CD4-positive, alpha-beta memory T cell (primary cell): ENCODE data around the gene FEV. TPM values are rescaled to one million over a fixed set of nuclear protein-coding genes. Genes with fewer than 3 reads are reported as not detected.

Experiments used
- CTCF ChIA-PET: fragments of 350-600 bp; sonication (Branson Sonifier 250); formaldehyde crosslinking; loops from one replicate; lab custom pipeline; 2021; ENCODE audit warnings: inconsistent platforms; ENCODE audit not compliant: partially characterized antibody; lab: Charles Lee
- POLR2A ChIA-PET: fragments of 350-600 bp; sonication (Branson Sonifier 250); formaldehyde crosslinking; loops from one replicate; lab custom pipeline; 2021; ENCODE audit not compliant: partially characterized antibody; lab: Charles Lee
- DNase-seq, 5 donors: peaks; one replicate each; pipeline versions ENCODE4 v3.0.0 to v3.0.0-alpha.2; 2020 to 2022; ENCODE audit warnings: mixed read lengths in 1 of 5
- H3K27ac ChIP-seq: one replicate; pipeline ENCODE4 v1.7.0; 2013; ENCODE audit warnings: low read depth, low read length
- H3K27me3 ChIP-seq: 2 replicates; pipeline ENCODE4 v1.7.0; 2013; ENCODE audit warnings: mild to moderate bottlenecking, low read length, moderate library complexity; ENCODE audit not compliant: insufficient read depth
- H3K36me3 ChIP-seq: 2 replicates; pipeline ENCODE4 v1.7.0; 2013; ENCODE audit warnings: mild to moderate bottlenecking, low read length, moderate library complexity; ENCODE audit not compliant: insufficient read depth
- H3K4me1 ChIP-seq: 2 replicates; pipeline ENCODE4 v1.7.0; 2013; ENCODE audit warnings: mild to moderate bottlenecking, low read length, moderate library complexity; ENCODE audit not compliant: insufficient read depth
- H3K4me3 ChIP-seq, 2 donors: one replicate each; pipeline ENCODE4 v1.7.0; 2013; ENCODE audit warnings: low read length in 2 of 2, mild to moderate bottlenecking in 1 of 2
- H3K9me3 ChIP-seq, 2 donors: one replicate each; pipeline ENCODE4 v1.7.0; 2013; ENCODE audit warnings: low read length in 2 of 2, control low read depth in 1 of 2; ENCODE audit not compliant: control insufficient read depth in 1 of 2
- H3K27ac Mint-ChIP-seq, 7 donors: one replicate each; pipeline ENCODE4 v1.8.0; 2020 to 2021; ENCODE audit warnings: mixed read lengths in 7 of 7, mild to moderate bottlenecking in 6 of 7, inconsistent platforms in 3 of 7, moderate library complexity in 3 of 7
- H3K27me3 Mint-ChIP-seq, 2 donors: one replicate each; pipeline ENCODE4 v1.8.0; 2020 to 2021; ENCODE audit warnings: mixed read lengths in 2 of 2
- H3K36me3 Mint-ChIP-seq, 2 donors: one replicate each; pipeline ENCODE4 v1.8.0; 2020 to 2021; ENCODE audit warnings: mixed read lengths in 2 of 2, inconsistent platforms in 1 of 2, mild to moderate bottlenecking in 1 of 2
- H3K4me1 Mint-ChIP-seq, 4 donors: one replicate each; pipeline ENCODE4 v1.8.0; 2020 to 2021; ENCODE audit warnings: mixed read lengths in 4 of 4, mild to moderate bottlenecking in 1 of 4
- H3K4me3 Mint-ChIP-seq, 8 donors: one replicate each; pipeline ENCODE4 v1.8.0; 2020 to 2021; ENCODE audit warnings: mixed read lengths in 8 of 8, mild to moderate bottlenecking in 7 of 8, moderate library complexity in 6 of 8, inconsistent platforms in 3 of 8
- H3K9me3 Mint-ChIP-seq, 8 donors: one replicate each; pipeline ENCODE4 v1.8.0; 2020 to 2021; ENCODE audit warnings: mixed read lengths in 8 of 8, mild to moderate bottlenecking in 5 of 8, inconsistent platforms in 3 of 8, moderate library complexity in 1 of 8
- intact Hi-C: fragments of 100-400 bp; cut with micrococcal nuclease; formaldehyde crosslinking; loops from one replicate; pipeline ENCODE4 v1.15.1; 2023
- polyA plus RNA-seq, 2 donors: library from polyadenylated mRNA; unstranded; fragments of 300-500 nt; fragmentation: Illumina TruSeq; gene quantifications; one replicate each; pipeline ENCODE4 v1.2.3, GENCODE V29; 2021
- total RNA-seq, 2 experiments: library from RNA; stranded (reverse); gene quantifications; one replicate each; pipeline ENCODE4 v1.2.3, GENCODE V29; 2021

Gene FEV
- total and polyA plus RNA-seq, 4 experiments from 2014 or later, result not detected

DNA sequence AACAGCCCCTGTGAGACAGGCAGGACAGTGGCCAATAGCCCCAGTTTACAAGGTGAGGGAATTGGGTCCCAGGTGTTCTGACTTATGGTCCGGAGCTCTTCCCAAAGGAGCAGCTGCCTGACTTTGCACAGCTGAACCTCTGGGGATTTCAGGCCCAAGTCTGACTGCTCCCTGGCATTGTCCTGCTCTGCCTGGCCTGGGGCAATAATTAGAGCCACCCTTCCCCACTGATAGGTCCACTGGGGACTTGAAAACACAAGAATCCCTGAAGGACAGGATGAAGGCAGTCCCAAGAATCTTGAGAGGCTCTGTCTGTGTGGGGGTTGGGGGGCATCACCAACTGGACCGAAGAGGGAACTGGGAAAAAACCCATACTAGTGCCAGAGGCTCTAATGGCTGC is 3.7 kb upstream of the FEV start:
- Mint-ChIP-seq H3K4me1 (peaks cover 3 to 18% (median 10%) of the 10 kb centered on the region in 4 donors), H3K27ac (no peak overlapping the region), H3K36me3 (no peaks in the 10 kb centered on the region), H3K27me3 (peaks cover 67 to 71% of the 10 kb centered on the region in 2 donors), H3K9me3 (peaks cover 0 to 3% (median 0%) of the 10 kb centered on the region in 8 donors), H3K4me3 (no peak overlapping the region)
- H3K27ac ChIP-seq, result no peak overlapping the region
- no peak for DNase-seq
- no peaks in the 10 kb centered on the region for H3K9me3 ChIP-seq
- POLR2A ChIA-PET, result no interaction called here
- intact Hi-C loops, result no loop called here
- CTCF ChIA-PET, result interaction anchor here (1.1 to 1.4 kb wide), 2 partner anchors 9 to 112 kb away, joined by 3 to 7 read pairs; no protein-coding TSS in a partner anchor
- H3K4me3 ChIP-seq, result no peak overlapping the region
- peaks cover 20% of the 10 kb centered on the region for H3K4me1 ChIP-seq
- H3K27me3 ChIP-seq, result peaks cover 63% of the 10 kb centered on the region
- H3K36me3 ChIP-seq, result no peaks in the 10 kb centered on the region

DNA sequence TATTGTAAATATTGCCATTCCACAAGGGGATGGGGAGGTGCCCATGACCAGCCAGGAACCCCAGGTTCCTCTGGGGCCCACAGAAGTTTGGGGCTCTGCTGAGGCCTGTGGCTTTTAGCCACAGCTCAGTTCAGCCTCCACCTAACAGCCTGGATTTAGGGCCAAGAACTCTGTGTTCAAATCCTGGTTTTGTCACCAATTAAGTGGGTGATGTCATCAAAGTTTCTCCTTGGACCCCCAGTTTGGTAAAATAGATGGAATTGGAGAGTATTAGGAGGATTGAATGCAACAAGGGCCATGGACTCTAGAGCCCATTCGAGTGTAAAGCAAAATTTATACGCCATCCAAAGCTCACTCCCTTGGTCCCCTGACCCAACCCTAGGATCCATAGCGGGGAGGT is 3.2 kb upstream of the FEV start:
- Histone ChIP-seq H3K9me3 (no peaks in the 10 kb centered on the region), H3K27ac (no peak overlapping the region), H3K4me1 (peaks cover 17% of the 10 kb centered on the region), H3K27me3 (peaks cover 68% of the 10 kb centered on the region), H3K36me3 (no peaks in the 10 kb centered on the region), H3K4me3 (no peak overlapping the region)
- ChIA-PET POLR2A (no interaction called here), CTCF (interaction anchor here (1.1 to 1.4 kb wide), 2 partner anchors 8 to 112 kb away, joined by 3 to 7 read pairs; no protein-coding TSS in a partner anchor)
- H3K4me1 Mint-ChIP-seq, result peaks cover 4 to 23% (median 11%) of the 10 kb centered on the region in 4 donors
- H3K9me3 Mint-ChIP-seq, result peaks cover 0 to 3% (median 0%) of the 10 kb centered on the region in 8 donors
- no peak overlapping the region for H3K27ac Mint-ChIP-seq
- no peaks in the 10 kb centered on the region for H3K36me3 Mint-ChIP-seq
- peaks cover 72 to 76% of the 10 kb centered on the region in 2 donors for H3K27me3 Mint-ChIP-seq
- DNase-seq, result no peak
- intact Hi-C loops, result no loop called here
- no peak overlapping the region for H3K4me3 Mint-ChIP-seq

DNA sequence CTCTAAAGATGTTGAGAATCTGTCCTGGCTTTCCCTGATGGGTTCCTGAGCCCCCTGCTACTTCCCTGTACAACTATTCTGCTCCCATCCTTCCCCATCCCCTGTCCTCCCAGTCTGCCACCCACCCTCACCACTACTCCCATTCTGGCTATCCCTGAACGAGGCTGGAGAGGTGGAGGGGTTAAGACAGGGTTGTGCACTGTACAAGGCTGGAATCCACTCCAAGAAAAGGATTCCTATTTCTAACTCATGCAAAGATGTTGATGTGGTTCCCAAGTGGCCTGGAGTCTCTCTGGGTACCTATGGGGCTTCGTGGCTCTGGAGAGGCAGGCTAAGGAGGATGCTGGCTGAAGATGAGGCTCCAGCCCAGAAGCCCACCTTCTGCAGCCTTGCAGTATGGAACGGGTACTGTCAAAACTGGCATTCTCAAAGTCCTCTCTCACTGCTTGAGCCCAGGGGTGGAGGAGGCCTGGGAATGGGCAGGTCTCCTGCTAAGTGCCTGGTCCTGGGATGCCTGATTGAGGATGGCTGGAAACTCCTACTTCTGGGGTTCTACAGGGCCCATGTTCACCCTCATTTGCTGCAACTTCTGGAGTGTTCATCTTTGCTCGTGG is 1.3 kb upstream of the FEV start:
- DNase-seq, result no peak
- Mint-ChIP-seq H3K27ac (no peak overlapping the region), H3K4me3 (peak overlapping the region in 1 of 8 donors; percentile 59)

DNA sequence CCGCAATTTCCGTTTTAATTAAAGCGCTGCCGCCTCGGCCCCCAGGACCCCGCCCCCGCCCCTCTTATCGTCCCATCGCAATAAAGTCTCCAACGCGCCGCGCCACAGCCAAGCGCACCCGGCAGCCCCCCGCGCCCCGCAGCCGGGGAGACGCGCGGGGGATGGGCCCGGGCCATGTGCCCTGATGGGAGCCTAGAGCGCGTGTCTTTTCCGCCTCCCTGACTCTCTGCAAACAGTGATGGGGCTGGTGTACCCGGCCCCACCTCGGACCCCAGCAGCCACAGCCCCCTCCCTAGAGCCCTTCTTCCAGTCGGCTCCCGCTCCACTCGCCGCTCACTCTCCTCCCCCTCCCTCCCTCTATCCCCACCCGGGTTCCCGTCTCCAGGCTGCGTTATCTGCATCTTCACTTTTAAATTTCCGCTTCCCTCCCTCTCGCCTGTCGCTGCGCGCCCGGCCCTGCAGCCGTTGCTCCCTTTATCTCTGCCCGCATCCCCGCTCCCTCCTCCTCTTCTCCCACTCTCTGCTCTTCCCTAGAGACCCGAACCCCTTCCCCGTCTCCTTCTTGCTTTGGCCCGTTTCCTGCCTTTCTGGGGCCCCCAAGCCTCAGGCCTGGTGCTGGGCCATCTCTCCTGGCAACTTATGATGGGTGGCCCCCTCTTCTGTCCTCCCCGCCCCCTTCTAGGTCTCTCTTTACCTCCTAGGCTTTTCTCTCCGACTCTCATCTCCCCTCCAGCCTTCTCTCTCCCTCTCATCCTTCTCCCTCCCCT is 524 bp upstream of the FEV start:
- intact Hi-C loops, result no loop called here
- Histone ChIP-seq H3K9me3 (no peaks in the 10 kb centered on the region), H3K4me3 (no peak overlapping the region), H3K36me3 (no peaks in the 10 kb centered on the region), H3K27ac (no peak overlapping the region), H3K4me1 (peaks cover 32% of the 10 kb centered on the region), H3K27me3 (peaks cover 66% of the 10 kb centered on the region)
- DNase-seq, result no peak
- ChIA-PET POLR2A (no interaction called here), CTCF (no interaction called here)
- Mint-ChIP-seq H3K27ac (no peak overlapping the region), H3K27me3 (peaks cover 70 to 73% of the 10 kb centered on the region in 2 donors), H3K4me3 (peak overlapping the region in 2 of 8 donors; percentile 26 to 59), H3K9me3 (peaks cover 0 to 3% (median 0%) of the 10 kb centered on the region in 8 donors), H3K36me3 (no peaks in the 10 kb centered on the region), H3K4me1 (peaks cover 12 to 44% (median 20%) of the 10 kb centered on the region in 4 donors)

More for the DNA sequence above, 1.3 kb upstream of the FEV start:
- Mint-ChIP-seq H3K27me3 (peaks cover 71 to 74% of the 10 kb centered on the region in 2 donors), H3K4me1 (peaks cover 8 to 40% (median 16%) of the 10 kb centered on the region in 4 donors), H3K9me3 (peaks cover 0 to 3% (median 0%) of the 10 kb centered on the region in 8 donors), H3K36me3 (no peaks in the 10 kb centered on the region)
- H3K36me3 ChIP-seq, result no peaks in the 10 kb centered on the region
- ChIA-PET CTCF (no interaction called here), POLR2A (no interaction called here)
- no peaks in the 10 kb centered on the region for H3K9me3 ChIP-seq
- peaks cover 69% of the 10 kb centered on the region for H3K27me3 ChIP-seq
- no peak overlapping the region for H3K4me3 ChIP-seq
- H3K27ac ChIP-seq, result no peak overlapping the region
- H3K4me1 ChIP-seq, result peaks cover 26% of the 10 kb centered on the region
- intact Hi-C loops, result no loop called here

DNA sequence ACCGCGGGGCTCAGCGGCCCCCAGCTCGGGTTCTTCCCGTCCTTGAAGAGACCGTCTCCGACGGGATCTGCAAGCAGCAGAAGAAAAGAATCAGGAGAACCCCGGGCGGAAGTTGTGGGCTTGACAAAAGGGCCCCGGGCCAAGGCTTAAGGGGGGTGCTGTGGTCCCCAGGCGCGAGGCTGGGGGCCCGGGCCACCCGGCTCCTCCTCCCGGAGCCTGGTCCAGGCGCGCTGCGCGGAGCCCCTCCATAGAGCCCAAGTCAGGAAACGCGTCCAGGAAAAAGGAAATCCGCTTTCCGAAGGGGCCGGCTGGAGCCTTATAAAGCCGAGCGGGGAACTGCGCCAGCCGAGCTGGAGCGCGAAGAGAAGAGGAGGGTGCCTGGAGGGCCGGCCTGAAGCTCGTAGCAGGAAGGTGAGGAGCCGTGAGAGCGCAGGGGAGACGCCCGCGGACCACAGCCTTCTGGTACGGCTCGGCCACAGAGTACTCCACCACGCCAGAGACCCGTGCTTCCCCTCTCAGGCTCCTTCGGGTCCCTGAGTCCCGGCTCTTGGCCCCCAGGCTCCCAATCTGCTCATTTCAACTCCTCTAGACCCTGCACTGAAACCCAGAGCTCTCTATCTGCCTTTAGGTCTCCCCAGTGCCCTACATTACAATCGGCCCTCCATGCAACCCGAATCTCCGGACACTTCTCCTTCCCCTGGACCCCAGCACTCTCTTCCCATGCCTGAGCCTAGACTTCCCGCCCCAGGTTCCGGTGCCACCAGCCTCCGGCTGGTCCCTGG is 554 bp downstream of the FEV start:
- Histone ChIP-seq H3K4me3 (no peak overlapping the region), H3K36me3 (no peaks in the 10 kb centered on the region), H3K9me3 (no peaks in the 10 kb centered on the region), H3K27ac (no peak overlapping the region), H3K27me3 (peaks cover 59% of the 10 kb centered on the region), H3K4me1 (peaks cover 41% of the 10 kb centered on the region)
- H3K4me1 Mint-ChIP-seq, result peaks cover 14 to 53% (median 22%) of the 10 kb centered on the region in 4 donors
- intact Hi-C loops, result no loop called here
- ChIA-PET POLR2A (no interaction called here), CTCF (interaction anchor here (1.5 kb wide), 1 partner anchor 12 kb away, joined by 6 read pairs; no protein-coding TSS in a partner anchor)
- DNase-seq, result no peak
- peaks cover 66 to 73% of the 10 kb centered on the region in 2 donors for H3K27me3 Mint-ChIP-seq
- peak overlapping the region in 6 of 8 donors; percentile 43 to 81 (median 62) for H3K4me3 Mint-ChIP-seq
- H3K9me3 Mint-ChIP-seq, result no peaks in the 10 kb centered on the region
- H3K36me3 Mint-ChIP-seq, result no peaks in the 10 kb centered on the region
- peak overlapping the region in 3 of 7 donors; percentile 31 to 78 (median 35) for H3K27ac Mint-ChIP-seq

DNA sequence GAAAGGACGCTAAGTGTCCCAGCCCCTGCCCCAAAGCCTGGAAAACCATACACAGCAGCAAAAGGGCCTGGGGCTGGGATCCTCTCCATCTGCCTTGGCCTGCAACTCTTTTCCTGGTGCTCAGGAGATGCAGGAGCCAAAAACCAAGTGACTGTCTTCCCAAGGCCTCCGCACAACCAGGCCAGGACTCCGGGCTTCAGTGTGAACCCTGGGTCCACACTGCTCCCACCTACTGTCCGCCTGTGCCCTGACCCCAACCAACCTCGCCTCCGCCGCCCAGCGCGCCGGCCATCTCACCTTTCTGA is 1.1 kb downstream of the FEV start:
- peak overlapping the region in 1 of 8 donors; percentile 26 for H3K4me3 Mint-ChIP-seq
- intact Hi-C loops, result no loop called here

More for the DNA sequence above, 1.1 kb downstream of the FEV start:
- Mint-ChIP-seq H3K36me3 (no peaks in the 10 kb centered on the region), H3K27me3 (peaks cover 64 to 69% of the 10 kb centered on the region in 2 donors), H3K27ac (peak overlapping the region in 1 of 7 donors; percentile 75), H3K4me1 (peaks cover 14 to 53% (median 22%) of the 10 kb centered on the region in 4 donors), H3K9me3 (no peaks in the 10 kb centered on the region)
- no peaks in the 10 kb centered on the region for H3K9me3 ChIP-seq
- no peak for DNase-seq
- ChIA-PET CTCF (interaction anchor here (1.5 kb wide), 1 partner anchor 12 kb away, joined by 6 read pairs; no protein-coding TSS in a partner anchor), POLR2A (no interaction called here)
- no peak overlapping the region for H3K4me3 ChIP-seq
- H3K4me1 ChIP-seq, result peaks cover 41% of the 10 kb centered on the region
- peaks cover 54% of the 10 kb centered on the region for H3K27me3 ChIP-seq
- no peak overlapping the region for H3K27ac ChIP-seq
- no peaks in the 10 kb centered on the region for H3K36me3 ChIP-seq
